ENCODE data around the gene AP2A2. TPM values are rescaled to one million over a fixed set of nuclear protein-coding genes. Genes with fewer than 3 reads are reported as not detected.

Gene AP2A2
- total RNA-seq, 1 donor from 2014 or later, result 17.7 TPM

- peaks cover 58 to 66% (median 63%) of the 10 kb centered on the region in 3 donors for H3K36me3 ChIP-seq (ENCODE audit: control insufficient read depth in 3 of 3, insufficient read depth in 3 of 3, low read length in 3 of 3)
- H3K4me1 ChIP-seq (ENCODE audit: control insufficient read depth in 3 of 3, insufficient read depth in 3 of 3, low read length in 3 of 3), result peaks cover 0 to 2% (median 0%) of the 10 kb centered on the region in 3 donors
- no peak overlapping the region for H3K27ac ChIP-seq (ENCODE audit: low read depth, low read length)
- no peaks in the 10 kb centered on the region for H3K9me3 ChIP-seq (ENCODE audit: control insufficient read depth in 3 of 3, low read length in 3 of 3)
- no peak overlapping the region for H3K9ac ChIP-seq (ENCODE audit: low read depth in 1 of 3, low read length in 3 of 3)
- no peak overlapping the region for H3K4me3 ChIP-seq (ENCODE audit: low read length in 3 of 3)
- H3K27me3 ChIP-seq (ENCODE audit: control insufficient read depth in 3 of 3, insufficient read depth in 3 of 3, low read length in 3 of 3), result no peaks in the 10 kb centered on the region
Measured at GRCh38 chr11:987671-988070, 62.0 kb downstream of the AP2A2 start.

GRCh38 chr11:990101-990500, 64.4 kb downstream of the AP2A2 start:
- Histone ChIP-seq H3K27ac (ENCODE audit: low read depth, low read length) (no peak overlapping the region), H3K4me3 (ENCODE audit: low read length in 3 of 3) (no peak overlapping the region), H3K27me3 (ENCODE audit: control insufficient read depth in 3 of 3, insufficient read depth in 3 of 3, low read length in 3 of 3) (no peaks in the 10 kb centered on the region), H3K4me1 (ENCODE audit: control insufficient read depth in 3 of 3, insufficient read depth in 3 of 3, low read length in 3 of 3) (peaks cover 0 to 2% (median 0%) of the 10 kb centered on the region in 3 donors), H3K36me3 (ENCODE audit: control insufficient read depth in 3 of 3, insufficient read depth in 3 of 3, low read length in 3 of 3) (peaks cover 65 to 74% (median 70%) of the 10 kb centered on the region in 3 donors), H3K9me3 (ENCODE audit: control insufficient read depth in 3 of 3, low read length in 3 of 3) (no peaks in the 10 kb centered on the region), H3K9ac (ENCODE audit: low read depth in 1 of 3, low read length in 3 of 3) (no peak overlapping the region)

- H3K4me1 ChIP-seq (ENCODE audit: control insufficient read depth in 3 of 3, insufficient read depth in 3 of 3, low read length in 3 of 3), result peaks cover 0 to 2% (median 0%) of the 10 kb centered on the region in 3 donors
- no peaks in the 10 kb centered on the region for H3K9me3 ChIP-seq (ENCODE audit: control insufficient read depth in 3 of 3, low read length in 3 of 3)
- H3K36me3 ChIP-seq (ENCODE audit: control insufficient read depth in 3 of 3, insufficient read depth in 3 of 3, low read length in 3 of 3), result peaks cover 62 to 70% (median 65%) of the 10 kb centered on the region in 3 donors
- H3K27me3 ChIP-seq (ENCODE audit: control insufficient read depth in 3 of 3, insufficient read depth in 3 of 3, low read length in 3 of 3), result no peaks in the 10 kb centered on the region
- H3K27ac ChIP-seq (ENCODE audit: low read depth, low read length), result no peak overlapping the region
- no peak overlapping the region for H3K9ac ChIP-seq (ENCODE audit: low read depth in 1 of 3, low read length in 3 of 3)
- no peak overlapping the region for H3K4me3 ChIP-seq (ENCODE audit: low read length in 3 of 3)
Measured at GRCh38 chr11:991034-991433, 65.4 kb downstream of the AP2A2 start.

DNA sequence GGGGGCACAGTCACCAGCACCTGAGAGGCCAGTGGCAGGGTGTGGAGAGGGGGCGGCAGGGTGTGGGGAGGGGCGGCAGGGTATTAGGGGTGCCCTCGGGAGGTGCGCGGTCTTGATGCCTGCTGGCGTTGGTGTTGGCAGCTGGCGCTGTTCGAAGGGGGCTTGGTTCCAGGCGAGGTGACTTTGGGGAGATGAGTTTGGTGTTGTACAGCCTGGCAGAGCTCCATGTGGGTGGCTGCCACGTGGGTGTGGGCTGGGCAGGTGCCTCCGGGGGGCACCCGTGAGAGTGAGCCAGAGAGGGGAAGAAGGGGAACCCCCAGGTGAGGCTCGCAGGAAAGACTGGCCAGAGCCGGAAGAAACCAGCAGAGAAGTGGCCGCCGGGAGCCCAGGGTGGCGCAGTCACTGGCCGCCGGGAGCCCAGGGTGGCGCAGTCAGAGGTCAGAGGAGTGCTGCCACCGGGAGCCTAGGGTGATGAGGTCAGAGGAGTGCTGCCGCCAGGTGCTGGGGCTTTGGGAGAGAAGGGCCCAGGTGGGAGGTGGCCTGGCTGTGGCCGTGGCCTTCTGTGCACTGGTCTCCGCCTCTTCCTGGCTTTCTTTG, 66.1 kb downstream of the AP2A2 start:
- Histone ChIP-seq H3K27ac (ENCODE audit: low read depth, low read length) (no peak overlapping the region), H3K27me3 (ENCODE audit: control insufficient read depth in 3 of 3, insufficient read depth in 3 of 3, low read length in 3 of 3) (no peaks in the 10 kb centered on the region), H3K4me3 (ENCODE audit: low read length in 3 of 3) (no peak overlapping the region), H3K9me3 (ENCODE audit: control insufficient read depth in 3 of 3, low read length in 3 of 3) (no peaks in the 10 kb centered on the region), H3K9ac (ENCODE audit: low read depth in 1 of 3, low read length in 3 of 3) (no peak overlapping the region), H3K36me3 (ENCODE audit: control insufficient read depth in 3 of 3, insufficient read depth in 3 of 3, low read length in 3 of 3) (peaks cover 59 to 66% (median 60%) of the 10 kb centered on the region in 3 donors), H3K4me1 (ENCODE audit: control insufficient read depth in 3 of 3, insufficient read depth in 3 of 3, low read length in 3 of 3) (no peaks in the 10 kb centered on the region)

- no peak overlapping the region for H3K9ac ChIP-seq (ENCODE audit: low read depth in 1 of 3, low read length in 3 of 3)
- H3K4me3 ChIP-seq (ENCODE audit: low read length in 3 of 3), result no peak overlapping the region
- H3K27ac ChIP-seq (ENCODE audit: low read depth, low read length), result no peak overlapping the region
- no peaks in the 10 kb centered on the region for H3K9me3 ChIP-seq (ENCODE audit: control insufficient read depth in 3 of 3, low read length in 3 of 3)
- H3K36me3 ChIP-seq (ENCODE audit: control insufficient read depth in 3 of 3, insufficient read depth in 3 of 3, low read length in 3 of 3), result peaks cover 54 to 63% (median 59%) of the 10 kb centered on the region in 3 donors
- no peaks in the 10 kb centered on the region for H3K27me3 ChIP-seq (ENCODE audit: control insufficient read depth in 3 of 3, insufficient read depth in 3 of 3, low read length in 3 of 3)
- H3K4me1 ChIP-seq (ENCODE audit: control insufficient read depth in 3 of 3, insufficient read depth in 3 of 3, low read length in 3 of 3), result no peaks in the 10 kb centered on the region
Measured at GRCh38 chr11:992577-992976, 66.9 kb downstream of the AP2A2 start.

- Histone ChIP-seq H3K9me3 (ENCODE audit: control insufficient read depth in 3 of 3, low read length in 3 of 3) (no peaks in the 10 kb centered on the region), H3K27me3 (ENCODE audit: control insufficient read depth in 3 of 3, insufficient read depth in 3 of 3, low read length in 3 of 3) (no peaks in the 10 kb centered on the region), H3K36me3 (ENCODE audit: control insufficient read depth in 3 of 3, insufficient read depth in 3 of 3, low read length in 3 of 3) (peaks cover 47 to 52% (median 47%) of the 10 kb centered on the region in 3 donors), H3K4me1 (ENCODE audit: control insufficient read depth in 3 of 3, insufficient read depth in 3 of 3, low read length in 3 of 3) (no peaks in the 10 kb centered on the region), H3K4me3 (ENCODE audit: low read length in 3 of 3) (no peak overlapping the region), H3K27ac (ENCODE audit: low read depth, low read length) (no peak overlapping the region), H3K9ac (ENCODE audit: low read depth in 1 of 3, low read length in 3 of 3) (no peak overlapping the region)
Measured at GRCh38 chr11:993632-994167, 68.0 kb downstream of the AP2A2 start.

GRCh38 chr11:995044-995751, 69.5 kb downstream of the AP2A2 start:
- Histone ChIP-seq H3K27me3 (ENCODE audit: control insufficient read depth in 3 of 3, insufficient read depth in 3 of 3, low read length in 3 of 3) (no peaks in the 10 kb centered on the region), H3K27ac (ENCODE audit: low read depth, low read length) (no peak overlapping the region), H3K36me3 (ENCODE audit: control insufficient read depth in 3 of 3, insufficient read depth in 3 of 3, low read length in 3 of 3) (peaks cover 38 to 39% (median 38%) of the 10 kb centered on the region in 3 donors), H3K4me1 (ENCODE audit: control insufficient read depth in 3 of 3, insufficient read depth in 3 of 3, low read length in 3 of 3) (no peaks in the 10 kb centered on the region), H3K9ac (ENCODE audit: low read depth in 1 of 3, low read length in 3 of 3) (no peak overlapping the region), H3K4me3 (ENCODE audit: low read length in 3 of 3) (no peak overlapping the region), H3K9me3 (ENCODE audit: control insufficient read depth in 3 of 3, low read length in 3 of 3) (no peaks in the 10 kb centered on the region)

DNA sequence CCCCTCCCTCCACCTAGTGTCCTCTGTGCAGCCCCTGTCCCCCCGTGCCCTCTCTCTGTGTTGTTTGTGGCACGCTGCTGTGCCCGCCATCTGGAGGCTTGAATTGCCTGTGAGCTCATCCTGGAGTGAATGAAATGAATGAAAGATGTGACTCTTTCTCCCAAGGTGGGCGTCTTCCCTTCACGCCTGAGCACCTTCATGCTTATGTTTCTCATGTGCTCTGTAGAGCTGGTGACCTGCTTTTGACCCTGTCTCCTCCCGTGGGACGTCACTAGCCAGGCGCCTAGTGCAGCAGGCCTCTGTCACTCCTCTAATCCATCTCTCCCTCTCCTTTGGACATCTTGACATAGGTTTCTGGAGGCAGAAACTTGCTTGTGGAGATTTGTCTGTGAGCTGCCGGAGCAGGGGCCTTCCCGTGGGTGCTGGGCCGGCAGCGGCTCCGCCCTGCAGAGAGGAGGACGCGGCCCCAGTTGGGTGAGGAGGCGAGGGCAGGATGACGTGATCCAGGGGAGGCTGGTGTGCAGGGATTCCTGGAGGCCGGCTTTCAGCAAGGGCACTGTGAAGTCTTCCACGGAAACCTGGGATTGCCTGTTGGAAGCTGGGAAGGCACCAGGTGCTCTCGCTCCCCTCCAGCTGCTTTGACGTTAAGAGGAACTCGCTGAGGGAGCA, 70.2 kb downstream of the AP2A2 start:
- Histone ChIP-seq H3K9ac (ENCODE audit: low read depth in 1 of 3, low read length in 3 of 3) (no peak overlapping the region), H3K4me3 (ENCODE audit: low read length in 3 of 3) (no peak overlapping the region), H3K27ac (ENCODE audit: low read depth, low read length) (no peak overlapping the region), H3K27me3 (ENCODE audit: control insufficient read depth in 3 of 3, insufficient read depth in 3 of 3, low read length in 3 of 3) (no peaks in the 10 kb centered on the region), H3K9me3 (ENCODE audit: control insufficient read depth in 3 of 3, low read length in 3 of 3) (no peaks in the 10 kb centered on the region), H3K36me3 (ENCODE audit: control insufficient read depth in 3 of 3, insufficient read depth in 3 of 3, low read length in 3 of 3) (peaks cover 41 to 43% (median 42%) of the 10 kb centered on the region in 3 donors), H3K4me1 (ENCODE audit: control insufficient read depth in 3 of 3, insufficient read depth in 3 of 3, low read length in 3 of 3) (no peaks in the 10 kb centered on the region)

GRCh38 chr11:996681-997080, 71.0 kb downstream of the AP2A2 start:
- Histone ChIP-seq H3K4me3 (ENCODE audit: low read length in 3 of 3) (no peak overlapping the region), H3K27ac (ENCODE audit: low read depth, low read length) (no peak overlapping the region), H3K27me3 (ENCODE audit: control insufficient read depth in 3 of 3, insufficient read depth in 3 of 3, low read length in 3 of 3) (no peaks in the 10 kb centered on the region), H3K4me1 (ENCODE audit: control insufficient read depth in 3 of 3, insufficient read depth in 3 of 3, low read length in 3 of 3) (no peaks in the 10 kb centered on the region), H3K36me3 (ENCODE audit: control insufficient read depth in 3 of 3, insufficient read depth in 3 of 3, low read length in 3 of 3) (peaks cover 46 to 51% (median 49%) of the 10 kb centered on the region in 3 donors), H3K9me3 (ENCODE audit: control insufficient read depth in 3 of 3, low read length in 3 of 3) (no peaks in the 10 kb centered on the region), H3K9ac (ENCODE audit: low read depth in 1 of 3, low read length in 3 of 3) (no peak overlapping the region)

- no peaks in the 10 kb centered on the region for H3K4me1 ChIP-seq (ENCODE audit: control insufficient read depth in 3 of 3, insufficient read depth in 3 of 3, low read length in 3 of 3)
- no peaks in the 10 kb centered on the region for H3K9me3 ChIP-seq (ENCODE audit: control insufficient read depth in 3 of 3, low read length in 3 of 3)
- H3K36me3 ChIP-seq (ENCODE audit: control insufficient read depth in 3 of 3, insufficient read depth in 3 of 3, low read length in 3 of 3), result peaks cover 45 to 51% (median 47%) of the 10 kb centered on the region in 3 donors
- H3K27me3 ChIP-seq (ENCODE audit: control insufficient read depth in 3 of 3, insufficient read depth in 3 of 3, low read length in 3 of 3), result no peaks in the 10 kb centered on the region
- no peak overlapping the region for H3K9ac ChIP-seq (ENCODE audit: low read depth in 1 of 3, low read length in 3 of 3)
- H3K27ac ChIP-seq (ENCODE audit: low read depth, low read length), result no peak overlapping the region
- no peak overlapping the region for H3K4me3 ChIP-seq (ENCODE audit: low read length in 3 of 3)
Measured at GRCh38 chr11:997907-998306, 72.2 kb downstream of the AP2A2 start.
